Posterior cingulate gyrus (tissue), 11 donors: ENCODE results near the gene RNU6-9.

ENCODE experiments used
- DNase-seq, 10 donors: peaks; one replicate each; pipeline versions ENCODE4 v3.0.0 to v3.0.0-alpha.2; 2020 to 2021; ENCODE audit warnings: mixed read lengths in 3 of 10
- intact Hi-C: fragments of 100-400 bp; cut with DNase I; formaldehyde crosslinking; loops from one replicate; pipeline ENCODE4 v1.15.1; 2023

Gene RNU6-9

GRCh38 chr19:892243-892893 lies 916 bp upstream of the RNU6-9 start:
- intact Hi-C loops, result no loop called here
- no peak for DNase-seq

GRCh38 chr19:896434-896833 lies 3.1 kb downstream of the RNU6-9 start:
- no peak for DNase-seq
- intact Hi-C loops, result no loop called here

GRCh38 chr19:896999-897398 lies 3.7 kb downstream of the RNU6-9 start:
- intact Hi-C loops, result no loop called here
- DNase-seq, result no peak

GRCh38 chr19:897442-898039 lies 4.3 kb downstream of the RNU6-9 start:
- intact Hi-C loops, result no loop called here
- DNase-seq, result no peak

- peak; percentile 41 to 97 (median 84) for DNase-seq
- intact Hi-C loops, result no loop called here
Measured at GRCh38 chr19:898663-899062, 5.4 kb downstream of the RNU6-9 start.

GRCh38 chr19:899336-900042 lies 6.2 kb downstream of the RNU6-9 start:
- DNase-seq, result no peak
- intact Hi-C loops, result no loop called here

- intact Hi-C loops, result no loop called here
- DNase-seq, result no peak
Measured at GRCh38 chr19:900043-900301, 6.7 kb downstream of the RNU6-9 start.

- DNase-seq, result no peak
- intact Hi-C loops, result no loop called here
Measured at GRCh38 chr19:900302-901111, 7.2 kb downstream of the RNU6-9 start.

GRCh38 chr19:901216-902092 lies 8.2 kb downstream of the RNU6-9 start:
- no peak for DNase-seq
- intact Hi-C loops, result no loop called here

- intact Hi-C loops, result no loop called here
- DNase-seq, result no peak
Measured at GRCh38 chr19:902093-902370, 8.7 kb downstream of the RNU6-9 start.

GRCh38 chr19:902446-903226 lies 9.4 kb downstream of the RNU6-9 start:
- intact Hi-C loops, result no loop called here
- DNase-seq, result no peak

GRCh38 chr19:903266-903797 lies 10.0 kb downstream of the RNU6-9 start:
- no peak for DNase-seq
- intact Hi-C loops, result no loop called here

GRCh38 chr19:904545-904944 lies 11.3 kb downstream of the RNU6-9 start:
- no peak for DNase-seq
- intact Hi-C loops, result no loop called here

- no peak for DNase-seq
- intact Hi-C loops, result no loop called here
Measured at GRCh38 chr19:906480-906879, 13.2 kb downstream of the RNU6-9 start.

- no peak for DNase-seq
- intact Hi-C loops, result no loop called here
Measured at GRCh38 chr19:907183-907853, 14.0 kb downstream of the RNU6-9 start.

GRCh38 chr19:911197-912033 lies 18.1 kb downstream of the RNU6-9 start:
- intact Hi-C loops, result no loop called here
- DNase-seq, result no peak

GRCh38 chr19:912181-913079 lies 19.1 kb downstream of the RNU6-9 start:
- intact Hi-C loops, result no loop called here
- no peak for DNase-seq
